HCT116 (cell line): ENCODE measurements around the gene KAZN. TPM values are rescaled to one million over a fixed set of nuclear protein-coding genes. Genes with fewer than 3 reads are reported as not detected.

ENCODE experiments used
- ATAC-seq: fragments of 200-7000 bp; cut with Tn5 transposase; 2 replicates; pipeline ENCODE4 v1.9.1; 2020; ENCODE audit warnings: mild to moderate bottlenecking, moderate library complexity
- BruUV-seq: library from RNA; stranded (reverse); fragments of 400-500 nt; replicated peaks from 2 replicates; lab custom pipeline; 2021; lab: Mats Ljungman, UMichigan
- CTCF ChIA-PET: fragments of 300-600 bp; sonication (Branson Sonifier 250); formaldehyde crosslinking; loops from one replicate; lab custom pipeline; 2021; ENCODE audit warnings: antibody characterized with exemption; lab: Charles Lee
- POLR2A ChIA-PET: fragments of 300-600, 350-600 bp; sonication (Branson Sonifier 250); formaldehyde crosslinking; loops from one replicate; lab custom pipeline; 2021; ENCODE audit warnings: antibody characterized with exemption; lab: Charles Lee
- RAD21 ChIA-PET, 2 experiments: fragments of 300-600 bp; sonication (Branson Sonifier 250); formaldehyde crosslinking; loops; one replicate each; lab custom pipeline; 2023; ENCODE audit warnings: low total read pairs in 2 of 2; ENCODE audit not compliant: uncharacterized antibody in 2 of 2, unreplicated experiment in 2 of 2, low non-redundant PET in 1 of 2; lab: Charles Lee
- DNase-seq: peaks from one replicate; pipeline ENCODE4 v3.0.0-alpha.2; 2010; ENCODE audit warnings: low read depth, low spot score
- H2AFZ ChIP-seq: fragments of 200-600 bp; shearing (Covaris generic), sonication (generic); 2 replicates; pipeline ENCODE4 v1.6.1; 2017; ENCODE audit warnings: low read depth, mixed run types, mixed read lengths, antibody characterized with exemption, low read length; ENCODE audit not compliant: poor library complexity, severe bottlenecking
- H3K27ac ChIP-seq: 2 replicates; pipeline ENCODE4 v1.5.1; 2012; ENCODE audit warnings: low read depth, low read length
- H3K27me3 ChIP-seq: fragments of 200-600 bp; sonication (generic); 2 replicates; pipeline ENCODE4 v1.6.1; 2016; ENCODE audit warnings: mixed run types, low read length, mixed read lengths; ENCODE audit not compliant: insufficient read depth
- H3K36me3 ChIP-seq, 2 experiments: fragments of 200-500 bp in 1 of 2; fragments of 200-600 bp in 1 of 2; sonication (Bioruptor generic) in 1 of 2; sonication (generic) in 1 of 2; 2 replicates each; pipeline versions ENCODE4 v1.5.1 to v1.6.1; 2014 to 2016; ENCODE audit warnings: low read length in 2 of 2, inconsistent platforms in 1 of 2, mixed read lengths in 1 of 2, mixed run types in 1 of 2; ENCODE audit not compliant: insufficient read depth in 2 of 2, control insufficient read depth in 1 of 2
- H3K4me1 ChIP-seq, 2 experiments: fragments of 200-600 bp in 1 of 2; sonication (generic) in 1 of 2; 2 replicates each; pipeline versions ENCODE4 v1.5.1 to v1.6.1; 2012 to 2017; ENCODE audit warnings: low read length in 2 of 2, inconsistent platforms in 1 of 2, mild to moderate bottlenecking in 1 of 2, mixed read lengths in 1 of 2, mixed run types in 1 of 2, moderate library complexity in 1 of 2; ENCODE audit not compliant: insufficient read depth in 2 of 2, control insufficient read depth in 1 of 2
- H3K4me2 ChIP-seq: fragments of 200-600 bp; sonication (generic); 2 replicates; pipeline ENCODE4 v1.6.1; 2017; ENCODE audit warnings: mixed run types, low read length, mixed read lengths
- H3K4me3 ChIP-seq, 2 experiments: fragments of 200-600 bp in 1 of 2; sonication (generic) in 1 of 2; replicated peaks in 1 of 2; 2 replicates each; pipeline ENCODE4 v1.5.1; 2011 to 2016; ENCODE audit warnings: low read length in 2 of 2, control low read depth in 1 of 2, low read depth in 1 of 2, mild to moderate bottlenecking in 1 of 2, mixed read lengths in 1 of 2, mixed run types in 1 of 2
- H3K79me2 ChIP-seq: fragments of 200-600 bp; sonication (generic); 2 replicates; pipeline ENCODE4 v1.6.1; 2017; ENCODE audit warnings: mild to moderate bottlenecking, mixed run types, low read length, moderate library complexity, mixed read lengths; ENCODE audit not compliant: insufficient read depth
- H3K9ac ChIP-seq: fragments of 200-600 bp; sonication (generic); 2 replicates; pipeline ENCODE4 v1.6.1; 2016; ENCODE audit warnings: low read length, mixed read lengths
- H3K9me2 ChIP-seq: fragments of 200-600 bp; sonication (generic), shearing (Covaris generic); 2 replicates; pipeline ENCODE4 v1.6.1; 2017; ENCODE audit warnings: mixed run types, mild to moderate bottlenecking, moderate library complexity; ENCODE audit not compliant: insufficient read depth
- H3K9me3 ChIP-seq, 2 experiments: fragments of 200-500 bp in 1 of 2; fragments of 200-600 bp in 1 of 2; sonication (Bioruptor generic) in 1 of 2; sonication (generic) in 1 of 2; 2 replicates each; pipeline ENCODE4 v1.6.1; 2014 to 2017; ENCODE audit warnings: low read length in 2 of 2, mixed read lengths in 2 of 2, inconsistent platforms in 1 of 2, low read depth in 1 of 2, mild to moderate bottlenecking in 1 of 2, mixed run types in 1 of 2, moderate library complexity in 1 of 2; ENCODE audit not compliant: control insufficient read depth in 1 of 2, insufficient read depth in 1 of 2
- H4K20me1 ChIP-seq: fragments of 200-600 bp; sonication (generic), shearing (Covaris generic); 2 replicates; pipeline ENCODE4 v1.6.1; 2017; ENCODE audit warnings: mixed run types, mild to moderate bottlenecking, moderate library complexity; ENCODE audit not compliant: insufficient read depth
- CEBPB ChIP-seq: IDR thresholded peaks from 2 replicates; pipeline ENCODE4 v1.6.1; 2012; ENCODE audit warnings: low read depth
- CTCF ChIP-seq, 3 experiments: fragments of 200-600 bp in 1 of 3; sonication (generic) in 1 of 3; IDR thresholded peaks in 2 of 3; conservative IDR thresholded peaks in 1 of 3; 2 replicates each; pipeline ENCODE4 v1.5.1; 2012 to 2017; ENCODE audit warnings: low read depth in 2 of 3, low read length in 2 of 3, antibody characterized with exemption in 1 of 3, borderline replicate concordance in 1 of 3, control low read depth in 1 of 3, mild to moderate bottlenecking in 1 of 3, mixed read lengths in 1 of 3, mixed run types in 1 of 3, moderate library complexity in 1 of 3; ENCODE audit not compliant: insufficient read depth in 1 of 3
- EGR1 ChIP-seq: IDR thresholded peaks from 2 replicates; pipeline ENCODE4 v1.6.1; 2012; ENCODE audit warnings: low read depth
- EZH2phosphoT487 ChIP-seq: fragments of 200-600 bp; IDR thresholded peaks from 2 replicates; pipeline ENCODE4 v1.6.1; 2018; ENCODE audit warnings: antibody characterized with exemption, borderline replicate concordance
- FOSL1 ChIP-seq: IDR thresholded peaks from 2 replicates; pipeline ENCODE4 v1.6.1; 2012; ENCODE audit warnings: low read depth
- JUND ChIP-seq: IDR thresholded peaks from 2 replicates; pipeline ENCODE4 v1.6.1; 2012
- POLR2A ChIP-seq: IDR thresholded peaks from 2 replicates; pipeline ENCODE4 v1.7.0; 2011; ENCODE audit warnings: borderline replicate concordance; ENCODE audit not compliant: insufficient read depth, insufficient read length; ENCODE audit errors: extremely low read depth
- POLR2AphosphoS5 ChIP-seq: IDR thresholded peaks from 2 replicates; pipeline ENCODE4 v1.6.1; 2011; ENCODE audit warnings: mild to moderate bottlenecking, low read depth, low read length, moderate library complexity
- RAD21 ChIP-seq: IDR thresholded peaks from 2 replicates; pipeline ENCODE4 v1.6.1; 2012; ENCODE audit warnings: low read depth, mild to moderate bottlenecking
- SIN3A ChIP-seq: IDR thresholded peaks from 2 replicates; pipeline ENCODE4 v1.6.1; 2012; ENCODE audit warnings: low read depth
- TCF7L2 ChIP-seq: IDR thresholded peaks from 2 replicates; pipeline ENCODE4 v1.7.0; 2011; ENCODE audit warnings: borderline replicate concordance, inconsistent platforms; ENCODE audit not compliant: insufficient read depth, insufficient read length; ENCODE audit errors: extremely low read depth
- YY1 ChIP-seq: IDR thresholded peaks from 2 replicates; pipeline ENCODE4 v1.6.1; 2011; ENCODE audit warnings: low read length, low read depth, moderate library complexity, mild to moderate bottlenecking; ENCODE audit not compliant: insufficient replicate concordance; ENCODE audit errors: extremely low read depth
- ZBTB33 ChIP-seq: IDR thresholded peaks from 2 replicates; pipeline ENCODE4 v1.6.1; 2011; ENCODE audit warnings: mild to moderate bottlenecking, low read length, moderate library complexity; ENCODE audit not compliant: insufficient replicate concordance; ENCODE audit errors: extremely low read depth
- ZFX ChIP-seq: fragments of 450-650 bp; IDR thresholded peaks from 2 replicates; pipeline ENCODE4 v1.6.1; 2017
- ZNF274 ChIP-seq: fragments of 200-500 bp; sonication (Bioruptor generic); IDR thresholded peaks from 2 replicates; pipeline ENCODE4 v1.6.1; 2014; ENCODE audit warnings: mild to moderate bottlenecking, low read depth, low read length, inconsistent platforms
- intact Hi-C: fragments of 100-400 bp; cut with micrococcal nuclease; formaldehyde crosslinking; loops from 2 replicates; pipeline ENCODE4 v1.10.0; 2022
- total RNA-seq: library from RNA; stranded (reverse); gene quantifications from one replicate; pipeline ENCODE4 v1.2.1, GENCODE V29; 2021; ENCODE audit not compliant: unreplicated experiment
- TF ChIP-seq, protein P1 (sequence below): IDR thresholded peaks from 2 replicates; pipeline ENCODE4 v1.6.1; 2012
- TF ChIP-seq, protein P2 (sequence below): IDR thresholded peaks from 2 replicates; pipeline ENCODE4 v1.6.1; 2012
- TF ChIP-seq, protein P3 (sequence below): IDR thresholded peaks from 2 replicates; pipeline ENCODE4 v1.6.1; 2012; ENCODE audit warnings: low read depth

Gene KAZN
- total RNA-seq, 1 experiment from 2014 or later, result 13.4 TPM

DNA sequence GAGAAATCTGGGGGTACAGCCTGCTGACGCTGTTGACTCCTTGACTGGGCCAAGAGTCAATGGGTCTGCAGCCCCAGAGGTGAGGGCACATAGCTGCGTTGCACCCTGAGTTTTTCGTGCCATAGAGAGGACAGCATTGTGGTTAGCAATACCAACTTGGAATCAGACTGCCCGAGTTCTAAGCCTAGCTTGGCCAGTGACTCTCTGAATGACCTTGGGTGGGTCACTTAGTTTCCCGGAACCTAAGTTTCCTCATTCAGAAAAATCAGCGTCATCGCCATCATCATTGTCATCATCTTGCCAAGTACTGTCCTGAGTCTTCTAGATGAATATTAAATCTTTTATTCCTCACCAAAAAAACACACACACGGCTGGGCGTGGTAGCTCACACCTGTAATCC lies 403.8 kb downstream of the KAZN start:
- H2AFZ ChIP-seq, result no peak overlapping the region
- CTCF ChIA-PET, result no interaction called here
- H3K36me3 ChIP-seq, result no peaks in the 10 kb centered on the region
- H3K4me3 ChIP-seq, result no peak overlapping the region
- H3K9me3 ChIP-seq, result no peaks in the 10 kb centered on the region
- H3K27me3 ChIP-seq, result no peaks in the 10 kb centered on the region
- H3K9ac ChIP-seq, result no peak overlapping the region
- BruUV-seq, result no TSS peak
- H4K20me1 ChIP-seq, result no peaks in the 10 kb centered on the region
- RAD21 ChIA-PET, result no interaction called here
- ATAC-seq (no peak), DNase-seq (no peak)
- H3K79me2 ChIP-seq, result peaks cover 7% of the 10 kb centered on the region; the same call in 1 of the 2 replicates
- no peak overlapping the region for H3K27ac ChIP-seq
- H3K4me2 ChIP-seq, result no peak overlapping the region
- H3K9me2 ChIP-seq, result no peaks in the 10 kb centered on the region
- POLR2A ChIA-PET, result no interaction called here
- peaks cover 7 to 9% of the 10 kb centered on the region in 2 experiments for H3K4me1 ChIP-seq
- TF ChIP-seq ZNF274, result no peak
- TF ChIP-seq JUND, result no peak
- TF ChIP-seq ZBTB33, result no peak
- TF ChIP-seq POLR2AphosphoS5, result no peak
- no peak for TF ChIP-seq SIN3A
- no peak for TF ChIP-seq RAD21
- TF ChIP-seq, protein P1, sequence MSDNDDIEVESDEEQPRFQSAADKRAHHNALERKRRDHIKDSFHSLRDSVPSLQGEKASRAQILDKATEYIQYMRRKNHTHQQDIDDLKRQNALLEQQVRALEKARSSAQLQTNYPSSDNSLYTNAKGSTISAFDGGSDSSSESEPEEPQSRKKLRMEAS, result no peak
- TF ChIP-seq EGR1, result no peak
- TF ChIP-seq YY1, result no peak
- no peak for TF ChIP-seq CEBPB
- no peak for TF ChIP-seq CTCF (IDR thresholded peaks at IDR 0.05 in 2 of 3, conservative IDR thresholded peaks at IDR 0.05 in 1 of 3; ENCODE audit: borderline replicate concordance in 1 of 3, insufficient read depth in 1 of 3, low read depth in 2 of 3, low read length in 2 of 3)
- TF ChIP-seq EZH2phosphoT487, result no peak
- TF ChIP-seq FOSL1, result no peak
- TF ChIP-seq, protein P2, sequence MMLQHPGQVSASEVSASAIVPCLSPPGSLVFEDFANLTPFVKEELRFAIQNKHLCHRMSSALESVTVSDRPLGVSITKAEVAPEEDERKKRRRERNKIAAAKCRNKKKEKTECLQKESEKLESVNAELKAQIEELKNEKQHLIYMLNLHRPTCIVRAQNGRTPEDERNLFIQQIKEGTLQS, result no peak
- TF ChIP-seq, protein P3, sequence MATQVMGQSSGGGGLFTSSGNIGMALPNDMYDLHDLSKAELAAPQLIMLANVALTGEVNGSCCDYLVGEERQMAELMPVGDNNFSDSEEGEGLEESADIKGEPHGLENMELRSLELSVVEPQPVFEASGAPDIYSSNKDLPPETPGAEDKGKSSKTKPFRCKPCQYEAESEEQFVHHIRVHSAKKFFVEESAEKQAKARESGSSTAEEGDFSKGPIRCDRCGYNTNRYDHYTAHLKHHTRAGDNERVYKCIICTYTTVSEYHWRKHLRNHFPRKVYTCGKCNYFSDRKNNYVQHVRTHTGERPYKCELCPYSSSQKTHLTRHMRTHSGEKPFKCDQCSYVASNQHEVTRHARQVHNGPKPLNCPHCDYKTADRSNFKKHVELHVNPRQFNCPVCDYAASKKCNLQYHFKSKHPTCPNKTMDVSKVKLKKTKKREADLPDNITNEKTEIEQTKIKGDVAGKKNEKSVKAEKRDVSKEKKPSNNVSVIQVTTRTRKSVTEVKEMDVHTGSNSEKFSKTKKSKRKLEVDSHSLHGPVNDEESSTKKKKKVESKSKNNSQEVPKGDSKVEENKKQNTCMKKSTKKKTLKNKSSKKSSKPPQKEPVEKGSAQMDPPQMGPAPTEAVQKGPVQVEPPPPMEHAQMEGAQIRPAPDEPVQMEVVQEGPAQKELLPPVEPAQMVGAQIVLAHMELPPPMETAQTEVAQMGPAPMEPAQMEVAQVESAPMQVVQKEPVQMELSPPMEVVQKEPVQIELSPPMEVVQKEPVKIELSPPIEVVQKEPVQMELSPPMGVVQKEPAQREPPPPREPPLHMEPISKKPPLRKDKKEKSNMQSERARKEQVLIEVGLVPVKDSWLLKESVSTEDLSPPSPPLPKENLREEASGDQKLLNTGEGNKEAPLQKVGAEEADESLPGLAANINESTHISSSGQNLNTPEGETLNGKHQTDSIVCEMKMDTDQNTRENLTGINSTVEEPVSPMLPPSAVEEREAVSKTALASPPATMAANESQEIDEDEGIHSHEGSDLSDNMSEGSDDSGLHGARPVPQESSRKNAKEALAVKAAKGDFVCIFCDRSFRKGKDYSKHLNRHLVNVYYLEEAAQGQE, result no peak
- no peak for TF ChIP-seq TCF7L2
- no peak for TF ChIP-seq ZFX
- no peak for TF ChIP-seq POLR2A
- intact Hi-C loops, result no loop called here
